Measurements from ENCODE around the gene NTRK1. TPM values are rescaled to one million over a fixed set of nuclear protein-coding genes. Genes with fewer than 3 reads are reported as not detected.
A peak's percentile ranks its signal among the peaks of the same experiment; 100 is the strongest.

The NTRK1 gene
- total RNA-seq (2016; rRNA removed; fragmentation: Illumina TruSeq; extraction: Trizol) (not detected in 2 replicates), polyA plus RNA-seq (2011; rRNA removed) (not detected in 2 replicates), polyA minus RNA-seq (2011; rRNA and poly(A)+ RNA removed; ENCODE audit: low replicate concordance) (0.08 and 0.19 TPM in 2 replicates), Bru-seq, nascent RNA (percentile 11 among the genes with signal in this experiment), BruChase-seq, experiment 1, labeled RNA remaining after a 6-hour chase (percentile 8 among the genes with signal in this experiment), BruChase-seq, experiment 2, labeled RNA remaining after a 2-hour chase (percentile 22 among the genes with signal in this experiment)
- not detected in 2 replicates for total RNA-seq (2016; cell fraction: cytosol; rRNA removed; fragmentation: Illumina TruSeq; extraction: Trizol; ENCODE audit: low read depth)
- total RNA-seq (2016; cell fraction: insoluble cytoplasmic fraction; rRNA removed; fragmentation: Illumina TruSeq; extraction: Trizol), result not detected in 2 replicates
- total RNA-seq (2016; cell fraction: membrane; rRNA removed; fragmentation: Illumina TruSeq; extraction: Trizol), result not detected in 2 replicates
- not detected in 2 replicates for total RNA-seq (2016; cell fraction: nucleus; rRNA removed; fragmentation: Illumina TruSeq; extraction: Trizol)
- not detected in 2 replicates for polyA plus RNA-seq (2011; cell fraction: cytosol; rRNA removed)
- not detected in 2 replicates for polyA plus RNA-seq (2011; cell fraction: nucleus; rRNA removed)
- polyA plus RNA-seq (2012), result not detected in 2 replicates
- polyA plus RNA-seq (2016; cell fraction: cytosol; fragmentation: Illumina TruSeq; extraction: Trizol; ENCODE audit: low read depth), result not detected in 2 replicates
- not detected in 2 replicates for polyA plus RNA-seq (2016; cell fraction: insoluble cytoplasmic fraction; fragmentation: Illumina TruSeq; extraction: Trizol; ENCODE audit: low read depth)
- not detected in 2 replicates for polyA plus RNA-seq (2016; cell fraction: membrane; fragmentation: Illumina TruSeq; extraction: Trizol; ENCODE audit: low read depth)
- not detected in 2 replicates for polyA plus RNA-seq (2016; cell fraction: nucleus; fragmentation: Illumina TruSeq; extraction: Trizol; ENCODE audit: insufficient read depth, low read depth)
- not detected in 2 replicates for polyA minus RNA-seq (2011; cell fraction: cytosol; rRNA and poly(A)+ RNA removed)
- polyA minus RNA-seq (2011; cell fraction: nucleus; rRNA and poly(A)+ RNA removed), result not detected in 2 replicates
- long read RNA-seq, experiment 1, result 0 reads
- long read RNA-seq, experiment 2, result 0 reads

- ChIA-PET POLR2A (interaction anchor here (1.0 to 1.7 kb wide), 2 partner anchors 134 to 171 kb away, joined by 4 read pairs; no protein-coding TSS in a partner anchor), CTCF (ENCODE audit: low intra/inter-chr PET ratio, low total read pairs) (interaction anchor here (1.4 to 3.8 kb wide), 3 partner anchors 22 to 172 kb away, joined by 6 to 21 read pairs (median 8); no protein-coding TSS in a partner anchor)
- no peaks in the 10 kb centered on the region for H3K9me3 ChIP-seq (ENCODE audit: low read length)
- FAIRE-seq (no peak), DNase-seq (ENCODE audit: low spot score) (no peak), ATAC-seq (peak; percentile 23)
- in situ Hi-C loops (cut with HindIII; ENCODE audit: extremely low pct_ligation_motif_present, low pct_unique_long_range_greater_than_20kb) (loop anchor here (5.0 to 10.0 kb wide), 2 partner anchors 64 to 166 kb away; no protein-coding TSS in a partner anchor), intact Hi-C loops (cut with micrococcal nuclease; ENCODE audit: unreplicated experiment) (loop anchor here (1.0 to 10.0 kb wide), 2 partner anchors 22 to 66 kb away; no protein-coding TSS in a partner anchor)
- WGBS (ENCODE audit: low lambda C conversion rate), result 32% methylated on average over 22 of the region's 69 CpGs
- peaks cover 24% of the 10 kb centered on the region for H3K4me1 ChIP-seq (ENCODE audit: insufficient read depth, low read length)
- 0 out of 2 replicates have a peak, but pooled peaks cover 2% of the 10 kb centered on the region for H4K20me1 ChIP-seq (ENCODE audit: insufficient read depth, low read length)
- peaks cover 25 to 92% of the 10 kb centered on the region in 2 experiments for H3K27me3 ChIP-seq (ENCODE audit: control insufficient read depth in 1 of 2, insufficient read depth in 2 of 2, low read length in 2 of 2)
- H3K4me3 ChIP-seq (replicated peaks in 1 of 3; ENCODE audit: insufficient read depth in 1 of 3, low read depth in 2 of 3, low read length in 3 of 3), result peak within 1 kb of the TSS in 1 of 3 experiments; percentile 55; a peak in 1 of 6 replicates
- no peak within 1 kb of the TSS for H3K27ac ChIP-seq (ENCODE audit: extremely low read length, insufficient read depth, low read length)
- no peak within 1 kb of the TSS for H2AFZ ChIP-seq (ENCODE audit: low read length)
- H3K9ac ChIP-seq (ENCODE audit: insufficient read depth, low read depth, low read length), result no peak within 1 kb of the TSS
- H3K79me2 ChIP-seq (ENCODE audit: insufficient read depth, low read length), result no peaks in the 10 kb centered on the region
- peak within 1 kb of the TSS; percentile 68 for H3K4me2 ChIP-seq (ENCODE audit: low read depth, low read length)
- no peaks in the 10 kb centered on the region for H3K36me3 ChIP-seq (replicated peaks in 1 of 2; ENCODE audit: control insufficient read depth in 1 of 2, insufficient read depth in 2 of 2, low read length in 2 of 2)
- no peak for TF ChIP-seq CHD2 (IDR thresholded peaks at IDR 0.05; ENCODE audit: low read depth, low read length)
- TF ChIP-seq RNF219 (CRISPR knock-in tag; IDR thresholded peaks at IDR 0.05), result no peak
- TF ChIP-seq EZH2 (conservative IDR thresholded peaks at IDR 0.05; ENCODE audit: low read depth, low read length), result 0 out of 2 replicates have a peak, but pooled peaks have one; percentile 2
- TF ChIP-seq ZNF777 (CRISPR knock-in tag; IDR thresholded peaks at IDR 0.05), result peak; percentile 67
- BruUV-seq (replicated peaks), result no TSS peak
These were observed at the start of gene NTRK1 for GRCh38 chr1:156860628-156861423. Gene NTRK1 (plus strand): TSS chr1:156860865. CDS start chr1:156860935, 70 bp downstream.

Data from HepG2 (cell line).